HCT116 (cell line): ENCODE data around the gene MGP.

Source experiments
- CEBPB ChIP-seq: IDR thresholded peaks from 2 replicates; pipeline ENCODE4 v1.6.1; 2012; ENCODE audit warnings: low read depth
- CTCF ChIP-seq, 3 experiments: fragments of 200-600 bp in 1 of 3; sonication (generic) in 1 of 3; IDR thresholded peaks in 2 of 3; conservative IDR thresholded peaks in 1 of 3; 2 replicates each; pipeline ENCODE4 v1.5.1; 2012 to 2017; ENCODE audit warnings: low read depth in 2 of 3, low read length in 2 of 3, antibody characterized with exemption in 1 of 3, borderline replicate concordance in 1 of 3, control low read depth in 1 of 3, mild to moderate bottlenecking in 1 of 3, mixed read lengths in 1 of 3, mixed run types in 1 of 3, moderate library complexity in 1 of 3; ENCODE audit not compliant: insufficient read depth in 1 of 3
- EGR1 ChIP-seq: IDR thresholded peaks from 2 replicates; pipeline ENCODE4 v1.6.1; 2012; ENCODE audit warnings: low read depth
- EZH2 ChIP-seq: fragments of 200-600 bp; sonication (generic); IDR thresholded peaks from 2 replicates; pipeline ENCODE4 v1.6.1; 2017; ENCODE audit warnings: antibody characterized with exemption, mixed run types
- RAD21 ChIP-seq: IDR thresholded peaks from 2 replicates; pipeline ENCODE4 v1.6.1; 2012; ENCODE audit warnings: low read depth, mild to moderate bottlenecking
- SIN3A ChIP-seq: IDR thresholded peaks from 2 replicates; pipeline ENCODE4 v1.6.1; 2012; ENCODE audit warnings: low read depth
- YY1 ChIP-seq: IDR thresholded peaks from 2 replicates; pipeline ENCODE4 v1.6.1; 2011; ENCODE audit warnings: low read length, low read depth, moderate library complexity, mild to moderate bottlenecking; ENCODE audit not compliant: insufficient replicate concordance; ENCODE audit errors: extremely low read depth
- TF ChIP-seq, protein P1 (sequence below): IDR thresholded peaks from 2 replicates; pipeline ENCODE4 v1.6.1; 2012

DNA sequence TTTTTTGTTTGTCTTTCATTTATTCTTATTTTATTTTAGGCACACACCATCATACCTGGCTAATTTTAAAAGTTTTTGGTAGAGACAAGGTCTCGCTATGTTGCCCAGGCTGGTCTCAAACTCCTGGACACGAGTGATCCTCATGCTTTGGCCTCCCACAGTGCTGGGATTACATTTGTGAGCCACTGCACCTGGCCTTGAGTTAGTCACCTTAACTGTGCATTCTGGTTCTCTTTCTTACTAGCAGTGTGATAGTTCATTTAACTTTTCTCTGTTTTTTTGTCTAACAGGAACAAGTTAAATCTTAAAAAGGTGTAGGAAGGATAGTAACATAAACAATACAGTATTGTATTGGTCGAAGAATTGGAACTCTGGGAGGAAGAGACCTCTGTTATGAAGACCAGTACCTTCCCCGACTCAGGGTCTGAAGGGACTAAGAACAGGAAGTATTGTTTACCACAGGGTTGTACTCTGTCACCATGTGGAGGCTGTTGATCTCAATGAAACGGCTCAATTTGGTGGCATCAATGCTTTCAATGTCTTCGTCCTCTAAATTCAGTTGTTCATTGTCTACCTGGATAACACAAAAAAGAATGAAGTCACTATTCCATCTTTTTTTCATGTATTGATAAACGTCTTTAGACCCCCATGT is 34.9 kb upstream of the MGP start:
- TF ChIP-seq YY1 (no peak), CTCF (IDR thresholded peaks at IDR 0.05 in 2 of 3, conservative IDR thresholded peaks at IDR 0.05 in 1 of 3; ENCODE audit: borderline replicate concordance in 1 of 3, insufficient read depth in 1 of 3, low read depth in 2 of 3, low read length in 2 of 3) (no peak), EGR1 (no peak), RAD21 (no peak), EZH2 (no peak), SIN3A (no peak), CEBPB (no peak)
- TF ChIP-seq, protein P1, sequence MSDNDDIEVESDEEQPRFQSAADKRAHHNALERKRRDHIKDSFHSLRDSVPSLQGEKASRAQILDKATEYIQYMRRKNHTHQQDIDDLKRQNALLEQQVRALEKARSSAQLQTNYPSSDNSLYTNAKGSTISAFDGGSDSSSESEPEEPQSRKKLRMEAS: no peak
